ENCODE data around the gene CFTR.
"Not testable (repeated sequence)": the region's sequence is repeated elsewhere in the genome, so short reads cannot be mapped to it uniquely, and the experiment has no call there.

Gene CFTR

GRCh38 chr7:117479225-117480054 lies at the start of gene CFTR:
CFTR (plus strand) TSS chr7:117480025; CDS start chr7:117480095, 70 bp downstream.
- DNase-seq (ENCODE audit: low read depth, low spot score), result no peak

GRCh38 chr7:117435475-117436043 lies 44.3 kb upstream of the CFTR start:
- DNase-seq (ENCODE audit: low read depth, low spot score), result no peak

GRCh38 chr7:117444646-117445045 lies 35.2 kb upstream of the CFTR start:
- DNase-seq (ENCODE audit: low read depth, low spot score), result no peak

GRCh38 chr7:117445206-117445605 lies 34.6 kb upstream of the CFTR start:
- DNase-seq (ENCODE audit: low read depth, low spot score), result no peak

- no peak for DNase-seq (ENCODE audit: low read depth, low spot score)
These were observed 33.5 kb upstream of the CFTR start for GRCh38 chr7:117446220-117446815.

- no peak for DNase-seq (ENCODE audit: low read depth, low spot score)
These were observed 31.2 kb upstream of the CFTR start for GRCh38 chr7:117448655-117449054.

GRCh38 chr7:117458977-117459583 lies 20.7 kb upstream of the CFTR start:
- no peak for DNase-seq (ENCODE audit: low read depth, low spot score)

GRCh38 chr7:117459735-117460134 lies 20.1 kb upstream of the CFTR start:
- DNase-seq (ENCODE audit: low read depth, low spot score), result no peak

- DNase-seq (ENCODE audit: low read depth, low spot score), result not testable (repeated sequence)
These were observed 19.0 kb upstream of the CFTR start for GRCh38 chr7:117460815-117461214.

- no peak for DNase-seq (ENCODE audit: low read depth, low spot score)
These were observed 11.7 kb upstream of the CFTR start for GRCh38 chr7:117468174-117468573.

GRCh38 chr7:117470777-117471176 lies 9.0 kb upstream of the CFTR start:
- no peak for DNase-seq (ENCODE audit: low read depth, low spot score)

GRCh38 chr7:117472335-117472734 lies 7.5 kb upstream of the CFTR start:
- DNase-seq (ENCODE audit: low read depth, low spot score), result no peak

GRCh38 chr7:117476557-117477215 lies 3.1 kb upstream of the CFTR start:
- no peak for DNase-seq (ENCODE audit: low read depth, low spot score)

GRCh38 chr7:117478836-117479224 lies 995 bp upstream of the CFTR start:
- DNase-seq (ENCODE audit: low read depth, low spot score), result no peak

- DNase-seq (ENCODE audit: low read depth, low spot score), result no peak
These were observed 184 bp downstream of the CFTR start for GRCh38 chr7:117480055-117480362.

GRCh38 chr7:117480978-117481377 lies 1.2 kb downstream of the CFTR start:
- DNase-seq (ENCODE audit: low read depth, low spot score), result no peak

GRCh38 chr7:117485118-117485620 lies 5.3 kb downstream of the CFTR start:
- DNase-seq (ENCODE audit: low read depth, low spot score), result no peak

GRCh38 chr7:117489016-117489415 lies 9.2 kb downstream of the CFTR start:
- no peak for DNase-seq (ENCODE audit: low read depth, low spot score)

GRCh38 chr7:117489430-117489829 lies 9.6 kb downstream of the CFTR start:
- DNase-seq (ENCODE audit: low read depth, low spot score), result no peak

- DNase-seq (ENCODE audit: low read depth, low spot score), result no peak
These were observed 10.1 kb downstream of the CFTR start for GRCh38 chr7:117489911-117490310.

- DNase-seq (ENCODE audit: low read depth, low spot score), result no peak
These were observed 12.8 kb downstream of the CFTR start for GRCh38 chr7:117492649-117493048.

- no peak for DNase-seq (ENCODE audit: low read depth, low spot score)
These were observed 13.6 kb downstream of the CFTR start for GRCh38 chr7:117493460-117493859.
